HepG2 (cell line): ENCODE measurements around the gene TMEM131.

Experiments
- CCAR2 ChIP-seq: fragments of 200-400 bp; formaldehyde crosslinking; optimal IDR thresholded peaks from 2 replicates; pipeline ENCODE3; 2018; ENCODE audit warnings: low read depth, mild to moderate bottlenecking, low read length, moderate library complexity
- CTCF ChIP-seq: sonication (generic); formaldehyde crosslinking; IDR thresholded peaks from 2 replicates; pipeline ENCODE4 v1.5.0; 2020; ENCODE audit warnings: mild to moderate bottlenecking, missing genetic modification reagents, moderate library complexity
- GTF2F1 ChIP-seq: fragments of 150-350 bp; IDR thresholded peaks from 2 replicates; pipeline ENCODE4 v1.6.1; 2014; ENCODE audit warnings: low read length
- NFYB ChIP-seq: sonication (generic); formaldehyde crosslinking; IDR thresholded peaks from 2 replicates; pipeline ENCODE4 v1.4.0; 2020; ENCODE audit warnings: missing genetic modification reagents
- SCMH1 ChIP-seq: sonication (generic); formaldehyde crosslinking; IDR thresholded peaks from 2 replicates; pipeline ENCODE4 v1.9.0; 2021; ENCODE audit warnings: missing genetic modification reagents, mild to moderate bottlenecking, borderline replicate concordance
- SP4 ChIP-seq: sonication (generic); formaldehyde crosslinking; IDR thresholded peaks from 2 replicates; pipeline ENCODE4 v1.8.1; 2023; ENCODE audit warnings: mild to moderate bottlenecking, missing genetic modification reagents
- ZBTB43 ChIP-seq: sonication (generic); formaldehyde crosslinking; conservative IDR thresholded peaks from 2 replicates; pipeline ENCODE4 v1.4.0; 2020; ENCODE audit warnings: missing genetic modification reagents
- ZNF3 ChIP-seq: IDR thresholded peaks from 2 replicates; pipeline ENCODE4 v1.7.0; 2017; ENCODE audit warnings: inconsistent platforms
- ZNF879 ChIP-seq: sonication (generic); formaldehyde crosslinking; IDR thresholded peaks from 2 replicates; pipeline ENCODE4 v1.8.1; 2023; ENCODE audit warnings: missing genetic modification reagents

GRCh38 chr2:97798416-97798815 lies 197.3 kb downstream of the TMEM131 start:
- TF ChIP-seq CCAR2: no peak
- no peak for TF ChIP-seq SCMH1 (CRISPR knock-in tag)
- no peak for TF ChIP-seq SP4
- TF ChIP-seq NFYB (CRISPR knock-in tag): no peak
- TF ChIP-seq GTF2F1: no peak
- no peak for TF ChIP-seq CTCF (CRISPR knock-in tag)
- TF ChIP-seq ZNF879 (CRISPR knock-in tag): no peak
- TF ChIP-seq ZBTB43 (CRISPR knock-in tag): no peak
- no peak for TF ChIP-seq ZNF3 (CRISPR knock-in tag)
